SH-SY5Y (cell line): Measurements from ENCODE around the gene CLDN3.

Experiments
- GATA2 ChIP-seq: IDR thresholded peaks from 2 replicates; pipeline ENCODE4 v1.6.1; 2011; ENCODE audit warnings: mild to moderate bottlenecking, low read depth, low read length
- GATA3 ChIP-seq: IDR thresholded peaks from 2 replicates; pipeline ENCODE4 v1.6.1; 2011; ENCODE audit warnings: low read depth, mild to moderate bottlenecking, low read length, moderate library complexity

DNA sequence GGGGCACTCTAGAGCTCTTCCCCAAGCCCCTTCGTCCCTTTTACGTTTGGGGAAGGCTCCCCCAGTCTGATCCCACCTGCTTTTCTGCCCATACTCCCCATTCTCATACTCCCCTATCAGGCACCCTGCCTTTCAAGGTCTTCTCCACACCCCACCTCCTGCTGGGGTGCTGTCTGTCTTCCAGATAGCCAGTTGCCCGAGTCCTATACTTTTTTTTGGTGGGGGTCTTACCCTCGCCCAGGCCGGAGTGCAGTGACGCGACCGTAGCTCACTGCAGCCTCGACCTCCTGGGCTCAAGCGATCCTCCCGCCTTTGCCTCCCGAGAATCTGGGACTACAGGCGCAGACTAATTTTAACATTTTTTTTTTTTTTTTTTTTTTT lies 30.7 kb downstream of the CLDN3 start:
- TF ChIP-seq GATA2 (no peak), GATA3 (no peak)
